Measurements from ENCODE around the gene FGD6.

DNA sequence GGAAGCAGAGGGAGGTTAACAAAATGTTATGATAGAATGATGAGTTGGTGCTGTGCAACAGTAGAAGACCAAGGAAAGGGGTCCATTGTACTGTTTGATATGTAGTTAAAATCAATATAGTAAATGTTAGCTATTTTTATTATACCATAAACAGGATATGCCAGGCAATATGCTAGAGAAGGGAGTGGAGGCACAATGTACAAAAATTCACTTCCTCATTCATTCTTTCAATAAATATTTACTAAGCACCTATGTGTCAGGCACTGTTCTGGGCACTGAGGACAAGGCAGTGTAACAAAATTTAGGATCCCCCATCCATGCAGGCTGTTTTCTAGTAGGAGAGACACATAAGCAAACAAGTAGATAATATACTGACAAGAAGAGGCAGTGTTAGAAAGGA, 25.0 kb downstream of the FGD6 start:
- TF ChIP-seq POLR2A (IDR thresholded peaks at IDR 0.05) = no peak
- TF ChIP-seq, protein P1, sequence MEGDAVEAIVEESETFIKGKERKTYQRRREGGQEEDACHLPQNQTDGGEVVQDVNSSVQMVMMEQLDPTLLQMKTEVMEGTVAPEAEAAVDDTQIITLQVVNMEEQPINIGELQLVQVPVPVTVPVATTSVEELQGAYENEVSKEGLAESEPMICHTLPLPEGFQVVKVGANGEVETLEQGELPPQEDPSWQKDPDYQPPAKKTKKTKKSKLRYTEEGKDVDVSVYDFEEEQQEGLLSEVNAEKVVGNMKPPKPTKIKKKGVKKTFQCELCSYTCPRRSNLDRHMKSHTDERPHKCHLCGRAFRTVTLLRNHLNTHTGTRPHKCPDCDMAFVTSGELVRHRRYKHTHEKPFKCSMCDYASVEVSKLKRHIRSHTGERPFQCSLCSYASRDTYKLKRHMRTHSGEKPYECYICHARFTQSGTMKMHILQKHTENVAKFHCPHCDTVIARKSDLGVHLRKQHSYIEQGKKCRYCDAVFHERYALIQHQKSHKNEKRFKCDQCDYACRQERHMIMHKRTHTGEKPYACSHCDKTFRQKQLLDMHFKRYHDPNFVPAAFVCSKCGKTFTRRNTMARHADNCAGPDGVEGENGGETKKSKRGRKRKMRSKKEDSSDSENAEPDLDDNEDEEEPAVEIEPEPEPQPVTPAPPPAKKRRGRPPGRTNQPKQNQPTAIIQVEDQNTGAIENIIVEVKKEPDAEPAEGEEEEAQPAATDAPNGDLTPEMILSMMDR (IDR thresholded peaks at IDR 0.05) = no peak
